Measurements from ENCODE around the gene KLF4.

DNA sequence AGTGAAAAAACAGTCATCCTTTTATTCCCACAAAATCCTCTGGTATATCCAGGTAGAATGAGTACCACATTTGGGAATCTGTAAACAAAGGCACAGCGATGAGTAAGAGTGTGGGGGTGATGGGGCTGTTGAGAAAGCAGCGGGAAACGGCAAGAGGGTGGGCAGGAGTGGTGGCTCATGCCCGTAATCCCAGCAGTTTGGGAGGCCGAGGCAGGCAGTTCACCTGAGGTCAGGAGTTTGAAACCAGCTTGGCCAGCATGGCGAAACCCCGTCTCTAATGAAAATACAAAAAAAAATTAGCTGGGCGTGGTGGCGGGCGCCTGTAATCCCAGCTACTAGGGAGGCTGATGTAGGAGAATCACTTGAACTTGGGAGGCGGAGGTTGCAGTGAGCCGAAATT, 43.1 kb downstream of the KLF4 start:
- TF ChIP-seq, protein P1, sequence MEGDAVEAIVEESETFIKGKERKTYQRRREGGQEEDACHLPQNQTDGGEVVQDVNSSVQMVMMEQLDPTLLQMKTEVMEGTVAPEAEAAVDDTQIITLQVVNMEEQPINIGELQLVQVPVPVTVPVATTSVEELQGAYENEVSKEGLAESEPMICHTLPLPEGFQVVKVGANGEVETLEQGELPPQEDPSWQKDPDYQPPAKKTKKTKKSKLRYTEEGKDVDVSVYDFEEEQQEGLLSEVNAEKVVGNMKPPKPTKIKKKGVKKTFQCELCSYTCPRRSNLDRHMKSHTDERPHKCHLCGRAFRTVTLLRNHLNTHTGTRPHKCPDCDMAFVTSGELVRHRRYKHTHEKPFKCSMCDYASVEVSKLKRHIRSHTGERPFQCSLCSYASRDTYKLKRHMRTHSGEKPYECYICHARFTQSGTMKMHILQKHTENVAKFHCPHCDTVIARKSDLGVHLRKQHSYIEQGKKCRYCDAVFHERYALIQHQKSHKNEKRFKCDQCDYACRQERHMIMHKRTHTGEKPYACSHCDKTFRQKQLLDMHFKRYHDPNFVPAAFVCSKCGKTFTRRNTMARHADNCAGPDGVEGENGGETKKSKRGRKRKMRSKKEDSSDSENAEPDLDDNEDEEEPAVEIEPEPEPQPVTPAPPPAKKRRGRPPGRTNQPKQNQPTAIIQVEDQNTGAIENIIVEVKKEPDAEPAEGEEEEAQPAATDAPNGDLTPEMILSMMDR (IDR thresholded peaks at IDR 0.05) = no peak
- no peak for TF ChIP-seq POLR2AphosphoS5 (IDR thresholded peaks at IDR 0.05)

All from upper lobe of left lung (tissue), 4 donors.